AG04450 (cell line): Measurements from ENCODE around the gene ARHGAP22. TPM values are rescaled to one million over a fixed set of nuclear protein-coding genes. Genes with fewer than 3 reads are reported as not detected.

Experiments used
- CTCF ChIA-PET: fragments of 300-600, 350-600 bp; formaldehyde crosslinking; extraction: SDS; loops from one replicate; lab custom pipeline; 2022; ENCODE audit warnings: antibody characterized with exemption, inconsistent platforms; lab: Charles Lee
- POLR2A ChIA-PET: fragments of 350-600 bp; formaldehyde crosslinking; extraction: SDS; loops from one replicate; lab custom pipeline; 2021; ENCODE audit warnings: antibody characterized with exemption, inconsistent platforms; lab: Yijun Ruan, JAX
- DNase-seq: peaks from one replicate; pipeline ENCODE4 v3.0.0-alpha.2; 2011; ENCODE audit warnings: low read depth, low spot score
- H3K27ac ChIP-seq: one replicate; pipeline ENCODE4 v1.5.1; 2012; ENCODE audit warnings: low read depth, low read length, control low read depth
- H3K27me3 ChIP-seq: one replicate; pipeline ENCODE4 v1.6.0; 2012; ENCODE audit warnings: low read length; ENCODE audit not compliant: control insufficient read depth, insufficient read depth
- H3K4me3 ChIP-seq: 2 replicates; pipeline ENCODE4 v1.5.1; 2011; ENCODE audit warnings: mild to moderate bottlenecking, low read depth, low read length, control low read depth
- H3K9me3 ChIP-seq: 2 replicates; pipeline ENCODE4 v1.5.1; 2012; ENCODE audit warnings: low read length; ENCODE audit not compliant: control insufficient read depth, insufficient read depth
- polyA plus RNA-seq: library from polyadenylated mRNA; depleted of rRNA; stranded (reverse); fragments of >200 nt; gene quantifications from 2 replicates; pipeline ENCODE4 v1.2.3, GENCODE V29; 2011
- TF ChIP-seq, protein P1 (sequence below): IDR thresholded peaks from 2 replicates; pipeline ENCODE4 v1.5.1; 2011; ENCODE audit warnings: low read depth, low read length, control low read depth, inconsistent platforms

Gene ARHGAP22
- polyA plus RNA-seq, 1 experiment: 8.2 TPM

DNA sequence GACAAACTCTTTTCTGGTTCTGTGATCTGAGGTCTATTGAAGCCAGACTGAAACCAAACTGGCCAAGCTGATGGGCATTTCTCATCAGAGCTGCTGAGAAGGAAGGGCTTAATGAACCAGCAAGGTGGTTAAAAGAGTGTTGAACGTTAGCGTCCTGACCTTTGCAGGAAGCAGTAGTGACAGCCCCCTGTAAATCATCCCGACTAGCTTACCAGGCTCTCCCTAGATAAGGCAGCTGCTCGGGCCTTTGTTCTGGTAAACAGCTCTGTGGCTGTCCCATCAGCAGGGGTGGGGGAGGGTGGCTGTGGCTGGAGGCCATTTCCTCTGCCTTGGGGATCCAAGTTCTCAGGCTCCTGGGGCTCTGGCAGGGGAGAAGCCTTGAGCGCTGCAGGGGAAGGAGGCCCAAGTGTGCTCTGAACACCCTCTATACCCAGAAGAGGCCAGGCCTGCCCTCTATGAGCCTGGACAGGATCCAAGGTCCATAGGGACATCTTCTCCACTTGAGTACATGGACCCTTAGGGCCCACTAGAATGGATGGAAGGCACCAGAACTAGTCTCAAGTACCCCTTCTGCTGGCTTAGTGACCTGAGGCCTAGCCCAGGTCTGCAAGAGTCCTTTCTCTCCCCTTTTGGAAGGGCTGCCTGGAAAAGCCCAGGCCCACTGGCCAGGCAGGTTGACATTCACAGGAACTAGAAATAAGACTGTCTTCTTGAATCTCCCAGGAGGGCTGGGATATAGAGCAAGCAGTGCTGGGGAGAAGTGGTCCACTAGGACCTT is 134.6 kb downstream of the ARHGAP22 start:
- DNase-seq: no peak
- no peaks in the 10 kb centered on the region for H3K27me3 ChIP-seq
- ChIA-PET POLR2A (no interaction called here), CTCF (no interaction called here)
- H3K9me3 ChIP-seq: no peaks in the 10 kb centered on the region
- H3K27ac ChIP-seq: no peak overlapping the region
- TF ChIP-seq, protein P1, sequence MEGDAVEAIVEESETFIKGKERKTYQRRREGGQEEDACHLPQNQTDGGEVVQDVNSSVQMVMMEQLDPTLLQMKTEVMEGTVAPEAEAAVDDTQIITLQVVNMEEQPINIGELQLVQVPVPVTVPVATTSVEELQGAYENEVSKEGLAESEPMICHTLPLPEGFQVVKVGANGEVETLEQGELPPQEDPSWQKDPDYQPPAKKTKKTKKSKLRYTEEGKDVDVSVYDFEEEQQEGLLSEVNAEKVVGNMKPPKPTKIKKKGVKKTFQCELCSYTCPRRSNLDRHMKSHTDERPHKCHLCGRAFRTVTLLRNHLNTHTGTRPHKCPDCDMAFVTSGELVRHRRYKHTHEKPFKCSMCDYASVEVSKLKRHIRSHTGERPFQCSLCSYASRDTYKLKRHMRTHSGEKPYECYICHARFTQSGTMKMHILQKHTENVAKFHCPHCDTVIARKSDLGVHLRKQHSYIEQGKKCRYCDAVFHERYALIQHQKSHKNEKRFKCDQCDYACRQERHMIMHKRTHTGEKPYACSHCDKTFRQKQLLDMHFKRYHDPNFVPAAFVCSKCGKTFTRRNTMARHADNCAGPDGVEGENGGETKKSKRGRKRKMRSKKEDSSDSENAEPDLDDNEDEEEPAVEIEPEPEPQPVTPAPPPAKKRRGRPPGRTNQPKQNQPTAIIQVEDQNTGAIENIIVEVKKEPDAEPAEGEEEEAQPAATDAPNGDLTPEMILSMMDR: no peak
- H3K4me3 ChIP-seq: no peak overlapping the region

DNA sequence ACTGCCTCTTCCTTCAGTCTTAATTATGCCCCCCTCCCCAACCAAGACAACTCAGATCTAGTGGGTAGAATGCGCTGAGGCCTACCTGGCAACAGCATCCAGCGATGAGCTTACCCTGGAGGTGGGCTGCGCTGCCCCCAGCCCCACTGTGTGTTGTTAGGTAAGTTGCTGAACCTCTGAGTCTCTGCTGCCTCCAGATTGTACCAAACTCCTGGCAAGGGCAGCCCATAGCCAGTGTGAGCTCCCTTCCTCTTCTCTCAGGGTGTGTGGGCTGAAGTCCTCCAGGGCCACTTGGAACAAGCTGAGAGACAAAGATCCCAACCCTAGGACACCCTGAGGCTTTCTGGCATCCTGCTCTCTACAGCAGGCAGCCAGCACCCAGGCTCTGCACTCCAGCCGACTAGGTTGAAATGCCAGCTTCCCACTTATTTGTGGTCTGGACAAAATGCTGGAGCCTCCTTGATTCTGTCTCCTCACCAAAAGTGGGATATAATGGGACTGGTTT is 135.3 kb downstream of the ARHGAP22 start:
- no peak for DNase-seq
- no peak overlapping the region for H3K4me3 ChIP-seq
- H3K9me3 ChIP-seq: no peaks in the 10 kb centered on the region
- CTCF ChIA-PET: no interaction called here
- TF ChIP-seq, protein P1: no peak
- POLR2A ChIA-PET: no interaction called here
- H3K27ac ChIP-seq: no peak overlapping the region
- no peaks in the 10 kb centered on the region for H3K27me3 ChIP-seq

DNA sequence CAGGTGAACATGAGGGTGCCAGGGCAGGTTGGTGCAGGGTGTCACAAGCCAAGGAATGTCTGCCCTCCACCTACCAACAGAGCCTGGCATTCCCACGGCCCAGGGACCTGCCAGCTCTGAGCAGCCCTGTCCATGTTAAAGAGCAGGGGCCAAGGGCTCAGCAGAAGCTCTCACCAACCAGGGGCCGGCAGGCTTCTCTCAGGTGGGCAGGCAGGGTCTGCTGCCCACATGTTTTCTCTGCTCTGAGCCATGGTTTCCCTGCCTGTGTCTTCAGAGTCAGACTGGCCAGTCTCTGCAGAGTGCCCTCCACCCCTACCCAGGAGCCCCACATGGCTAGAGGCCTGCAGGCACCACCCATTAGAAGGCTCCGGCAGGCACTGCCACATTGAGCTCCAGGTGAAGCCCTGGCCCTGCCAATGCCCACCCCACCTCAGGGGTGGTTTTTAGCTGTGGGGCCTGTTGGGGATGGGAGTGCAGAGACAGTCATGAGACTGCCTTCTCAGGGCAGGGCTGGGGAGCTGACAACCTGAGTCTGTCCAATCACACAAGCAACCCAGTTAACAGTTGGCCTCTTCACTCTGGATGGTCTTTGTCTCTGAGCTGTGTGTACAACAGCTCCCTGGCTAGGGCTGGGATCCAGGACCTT is 135.9 kb downstream of the ARHGAP22 start:
- Histone ChIP-seq H3K9me3 (no peaks in the 10 kb centered on the region), H3K4me3 (no peak overlapping the region), H3K27me3 (no peaks in the 10 kb centered on the region), H3K27ac (no peak overlapping the region)
- TF ChIP-seq, protein P1: no peak
- POLR2A ChIA-PET: no interaction called here
- CTCF ChIA-PET: no interaction called here
- no peak for DNase-seq

DNA sequence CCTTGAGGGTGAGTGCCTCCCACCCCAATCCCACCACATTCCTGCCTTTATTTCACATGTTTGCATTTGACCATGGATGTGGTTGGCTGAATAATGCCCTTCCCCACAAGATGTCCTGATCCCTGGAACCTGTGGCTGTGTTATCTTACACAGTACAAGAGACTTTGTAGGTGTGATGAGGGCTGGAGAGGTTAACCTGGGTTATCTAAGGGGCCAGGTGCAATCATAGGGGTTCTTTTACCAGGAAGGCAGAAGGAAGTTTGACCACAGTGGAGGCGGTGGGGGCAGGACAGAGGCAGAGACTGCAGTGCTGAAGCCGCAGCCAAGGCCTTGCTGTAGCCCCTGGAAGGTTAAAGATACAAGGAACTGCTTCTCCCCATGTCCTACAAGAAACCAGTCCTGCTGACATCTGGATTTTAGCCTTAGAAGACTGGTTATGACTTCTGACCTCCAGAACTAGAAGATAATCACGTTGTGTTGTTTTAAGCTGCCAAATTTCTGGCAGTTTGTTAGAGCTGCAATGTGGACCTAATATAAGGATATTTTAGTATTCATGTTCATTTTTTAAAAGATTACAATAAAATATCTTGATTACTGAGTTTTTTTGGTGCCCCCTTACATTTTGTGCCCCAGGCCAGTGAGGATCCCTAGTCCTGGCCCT is 136.6 kb downstream of the ARHGAP22 start:
- H3K9me3 ChIP-seq: no peaks in the 10 kb centered on the region
- no peak overlapping the region for H3K4me3 ChIP-seq
- no peaks in the 10 kb centered on the region for H3K27me3 ChIP-seq
- TF ChIP-seq, protein P1: no peak
- POLR2A ChIA-PET: no interaction called here
- H3K27ac ChIP-seq: no peak overlapping the region
- CTCF ChIA-PET: interaction anchor here (1.0 kb wide), 1 partner anchor 105 kb away, joined by 7 read pairs; no protein-coding TSS in a partner anchor
- no peak for DNase-seq
